ENCODE results near the gene ZBTB20.

DNA sequence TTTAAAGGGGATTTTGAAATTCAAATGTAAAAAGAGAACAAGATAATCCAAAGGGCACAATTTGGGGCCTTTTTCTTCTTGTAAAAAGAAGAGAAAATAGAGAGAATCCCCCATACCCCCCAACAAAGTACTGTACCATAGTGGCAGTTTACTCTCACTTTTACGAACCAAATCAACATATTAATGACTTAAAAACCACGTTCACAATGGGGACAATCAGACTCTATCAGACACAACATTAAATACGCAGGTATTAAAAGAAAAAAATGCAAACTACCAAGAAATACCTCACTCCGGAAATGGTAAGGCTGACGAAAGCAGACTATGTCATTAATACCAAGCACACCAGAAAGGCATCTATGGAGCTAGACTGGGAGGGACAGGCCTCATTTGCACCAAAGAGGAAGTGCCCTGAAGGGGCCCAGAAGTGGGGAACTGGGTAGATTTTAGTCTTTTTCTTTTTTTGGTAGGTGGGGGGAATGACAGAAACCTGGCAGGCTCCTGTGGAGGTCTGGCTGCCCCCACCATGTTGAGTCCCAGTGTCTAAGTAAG lies 719.0 kb downstream of the ZBTB20 start:
- TF ChIP-seq MYB (IDR thresholded peaks at IDR 0.05; ENCODE audit: borderline replicate concordance, low read depth, low read length): no peak
- TF ChIP-seq, protein P1, sequence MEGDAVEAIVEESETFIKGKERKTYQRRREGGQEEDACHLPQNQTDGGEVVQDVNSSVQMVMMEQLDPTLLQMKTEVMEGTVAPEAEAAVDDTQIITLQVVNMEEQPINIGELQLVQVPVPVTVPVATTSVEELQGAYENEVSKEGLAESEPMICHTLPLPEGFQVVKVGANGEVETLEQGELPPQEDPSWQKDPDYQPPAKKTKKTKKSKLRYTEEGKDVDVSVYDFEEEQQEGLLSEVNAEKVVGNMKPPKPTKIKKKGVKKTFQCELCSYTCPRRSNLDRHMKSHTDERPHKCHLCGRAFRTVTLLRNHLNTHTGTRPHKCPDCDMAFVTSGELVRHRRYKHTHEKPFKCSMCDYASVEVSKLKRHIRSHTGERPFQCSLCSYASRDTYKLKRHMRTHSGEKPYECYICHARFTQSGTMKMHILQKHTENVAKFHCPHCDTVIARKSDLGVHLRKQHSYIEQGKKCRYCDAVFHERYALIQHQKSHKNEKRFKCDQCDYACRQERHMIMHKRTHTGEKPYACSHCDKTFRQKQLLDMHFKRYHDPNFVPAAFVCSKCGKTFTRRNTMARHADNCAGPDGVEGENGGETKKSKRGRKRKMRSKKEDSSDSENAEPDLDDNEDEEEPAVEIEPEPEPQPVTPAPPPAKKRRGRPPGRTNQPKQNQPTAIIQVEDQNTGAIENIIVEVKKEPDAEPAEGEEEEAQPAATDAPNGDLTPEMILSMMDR (IDR thresholded peaks at IDR 0.05 in 2 of 3, conservative IDR thresholded peaks at IDR 0.05 in 1 of 3; ENCODE audit: control insufficient read depth in 2 of 3, extremely low read depth in 1 of 3, insufficient read depth in 1 of 3, low read depth in 3 of 3, low read length in 3 of 3): no peak
- no peak for TF ChIP-seq SREBF2 (IDR thresholded peaks at IDR 0.05; ENCODE audit: low read length)
- no peak for TF ChIP-seq POLR2A (IDR thresholded peaks at IDR 0.05; ENCODE audit: low read depth, low read length)
- no peak for TF ChIP-seq FOXK2 (IDR thresholded peaks at IDR 0.05)
- no peak for TF ChIP-seq CBX3 (IDR thresholded peaks at IDR 0.05; ENCODE audit: borderline replicate concordance, low read depth)
- TF ChIP-seq SUZ12 (IDR thresholded peaks at IDR 0.05; ENCODE audit: unreplicated experiment): no peak
- TF ChIP-seq MXI1 (IDR thresholded peaks at IDR 0.05; ENCODE audit: low read depth, low read length): no peak
- TF ChIP-seq CBFB (IDR thresholded peaks at IDR 0.05; ENCODE audit: low read depth): no peak
- no peak for TF ChIP-seq JUND (IDR thresholded peaks at IDR 0.05; ENCODE audit: low read depth, low read length)
- TF ChIP-seq, protein P2, sequence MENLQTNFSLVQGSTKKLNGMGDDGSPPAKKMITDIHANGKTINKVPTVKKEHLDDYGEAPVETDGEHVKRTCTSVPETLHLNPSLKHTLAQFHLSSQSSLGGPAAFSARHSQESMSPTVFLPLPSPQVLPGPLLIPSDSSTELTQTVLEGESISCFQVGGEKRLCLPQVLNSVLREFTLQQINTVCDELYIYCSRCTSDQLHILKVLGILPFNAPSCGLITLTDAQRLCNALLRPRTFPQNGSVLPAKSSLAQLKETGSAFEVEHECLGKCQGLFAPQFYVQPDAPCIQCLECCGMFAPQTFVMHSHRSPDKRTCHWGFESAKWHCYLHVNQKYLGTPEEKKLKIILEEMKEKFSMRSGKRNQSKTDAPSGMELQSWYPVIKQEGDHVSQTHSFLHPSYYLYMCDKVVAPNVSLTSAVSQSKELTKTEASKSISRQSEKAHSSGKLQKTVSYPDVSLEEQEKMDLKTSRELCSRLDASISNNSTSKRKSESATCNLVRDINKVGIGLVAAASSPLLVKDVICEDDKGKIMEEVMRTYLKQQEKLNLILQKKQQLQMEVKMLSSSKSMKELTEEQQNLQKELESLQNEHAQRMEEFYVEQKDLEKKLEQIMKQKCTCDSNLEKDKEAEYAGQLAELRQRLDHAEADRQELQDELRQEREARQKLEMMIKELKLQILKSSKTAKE (IDR thresholded peaks at IDR 0.05; ENCODE audit: low read depth, poor library complexity, severe bottlenecking): no peak
